Measurements from ENCODE around the gene CGA.

The CGA gene

DNA sequence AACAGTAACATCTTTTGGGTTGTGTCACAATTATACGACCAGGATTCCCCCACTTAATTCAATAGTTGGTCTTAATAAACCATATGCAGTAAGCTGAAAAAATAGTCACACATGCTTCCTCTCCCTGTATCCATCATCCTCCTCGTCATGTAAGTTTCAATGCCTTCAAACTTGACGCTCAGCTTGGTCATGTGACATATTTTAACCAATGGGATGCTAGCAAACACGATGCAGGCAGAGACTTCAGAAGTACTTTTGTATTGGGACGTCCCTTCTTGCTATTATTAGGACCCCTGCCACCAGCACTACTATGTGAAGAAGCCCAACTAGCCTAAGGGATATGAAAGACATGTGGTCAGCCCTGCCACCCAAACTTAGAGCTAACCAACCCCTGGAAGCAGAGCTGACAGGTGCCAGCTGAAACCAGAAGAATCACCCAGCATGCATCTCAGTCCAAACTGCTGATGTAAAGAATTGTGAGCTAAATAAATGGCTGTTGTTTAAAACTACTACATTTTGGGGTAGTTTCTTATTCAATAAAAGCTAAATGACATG lies 49.3 kb downstream of the CGA start:
- Histone ChIP-seq H3K27ac (ENCODE audit: extremely low read depth, low read depth, low read length) (no peak overlapping the region), H3K9me3 (ENCODE audit: control insufficient read depth, insufficient read depth, low read depth, low read length) (no peaks in the 10 kb centered on the region), H3K4me3 (ENCODE audit: low read depth, low read length) (no peak overlapping the region), H3K36me3 (ENCODE audit: control insufficient read depth in 2 of 2, insufficient read depth in 1 of 2, low read length in 2 of 2) (no peaks in the 10 kb centered on the region), H3K4me1 (ENCODE audit: control insufficient read depth, insufficient read depth, low read length) (no peaks in the 10 kb centered on the region)
- TF ChIP-seq ZNF335 (tag by site-specific recombination; conservative IDR thresholded peaks at IDR 0.05): peak; percentile 37
- TF ChIP-seq, protein P1, sequence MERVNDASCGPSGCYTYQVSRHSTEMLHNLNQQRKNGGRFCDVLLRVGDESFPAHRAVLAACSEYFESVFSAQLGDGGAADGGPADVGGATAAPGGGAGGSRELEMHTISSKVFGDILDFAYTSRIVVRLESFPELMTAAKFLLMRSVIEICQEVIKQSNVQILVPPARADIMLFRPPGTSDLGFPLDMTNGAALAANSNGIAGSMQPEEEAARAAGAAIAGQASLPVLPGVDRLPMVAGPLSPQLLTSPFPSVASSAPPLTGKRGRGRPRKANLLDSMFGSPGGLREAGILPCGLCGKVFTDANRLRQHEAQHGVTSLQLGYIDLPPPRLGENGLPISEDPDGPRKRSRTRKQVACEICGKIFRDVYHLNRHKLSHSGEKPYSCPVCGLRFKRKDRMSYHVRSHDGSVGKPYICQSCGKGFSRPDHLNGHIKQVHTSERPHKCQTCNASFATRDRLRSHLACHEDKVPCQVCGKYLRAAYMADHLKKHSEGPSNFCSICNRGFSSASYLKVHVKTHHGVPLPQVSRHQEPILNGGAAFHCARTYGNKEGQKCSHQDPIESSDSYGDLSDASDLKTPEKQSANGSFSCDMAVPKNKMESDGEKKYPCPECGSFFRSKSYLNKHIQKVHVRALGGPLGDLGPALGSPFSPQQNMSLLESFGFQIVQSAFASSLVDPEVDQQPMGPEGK (tag by site-specific recombination; IDR thresholded peaks at IDR 0.05): no peak
- ChIA-PET POLR2A (no interaction called here), CTCF (interaction anchor here (0.6 to 0.7 kb wide), 2 partner anchors 17 to 29 kb away, joined by 3 to 5 read pairs; no protein-coding TSS in a partner anchor)

DNA sequence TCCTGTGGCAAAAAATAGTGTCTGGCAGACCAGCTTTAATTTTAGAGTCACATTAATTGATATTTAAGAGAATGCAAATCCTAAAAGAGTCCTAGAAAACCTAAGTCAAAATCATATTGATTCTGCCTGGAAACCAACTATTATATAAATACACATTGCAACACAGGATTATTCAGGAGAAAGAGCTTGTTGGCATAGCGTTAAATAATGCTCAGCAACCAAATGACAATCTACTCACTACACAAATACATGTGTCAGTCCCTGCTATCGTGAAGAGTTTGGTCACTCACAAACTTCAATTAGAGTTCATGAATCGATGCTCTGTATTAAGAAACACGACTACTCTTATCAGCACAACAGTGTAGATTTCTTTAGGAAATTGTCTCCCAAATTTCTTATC lies 54.2 kb downstream of the CGA start:
- no peak overlapping the region for H3K27ac ChIP-seq (ENCODE audit: extremely low read depth, low read depth, low read length)
- H3K4me1 ChIP-seq (ENCODE audit: control insufficient read depth, insufficient read depth, low read length): no peaks in the 10 kb centered on the region
- no peak for TF ChIP-seq TRIM28 (IDR thresholded peaks at IDR 0.05; ENCODE audit: borderline replicate concordance, low read length)
- TF ChIP-seq, protein P1 (tag by site-specific recombination; IDR thresholded peaks at IDR 0.05): no peak
- TF ChIP-seq ZNF266 (tag by site-specific recombination; IDR thresholded peaks at IDR 0.05; ENCODE audit: low read depth): no peak
- TF ChIP-seq, protein P2, sequence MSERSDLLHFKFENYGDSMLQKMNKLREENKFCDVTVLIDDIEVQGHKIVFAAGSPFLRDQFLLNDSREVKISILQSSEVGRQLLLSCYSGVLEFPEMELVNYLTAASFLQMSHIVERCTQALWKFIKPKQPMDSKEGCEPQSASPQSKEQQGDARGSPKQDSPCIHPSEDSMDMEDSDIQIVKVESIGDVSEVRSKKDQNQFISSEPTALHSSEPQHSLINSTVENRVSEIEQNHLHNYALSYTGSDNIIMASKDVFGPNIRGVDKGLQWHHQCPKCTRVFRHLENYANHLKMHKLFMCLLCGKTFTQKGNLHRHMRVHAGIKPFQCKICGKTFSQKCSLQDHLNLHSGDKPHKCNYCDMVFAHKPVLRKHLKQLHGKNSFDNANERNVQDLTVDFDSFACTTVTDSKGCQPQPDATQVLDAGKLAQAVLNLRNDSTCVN (tag by site-specific recombination; optimal IDR thresholded peaks at IDR 0.05): no peak
- no peak for TF ChIP-seq MZF1 (tag by site-specific recombination; IDR thresholded peaks at IDR 0.05; ENCODE audit: borderline replicate concordance)
- H3K36me3 ChIP-seq (ENCODE audit: control insufficient read depth in 2 of 2, insufficient read depth in 1 of 2, low read length in 2 of 2): no peaks in the 10 kb centered on the region
- CTCF ChIA-PET: no interaction called here
- POLR2A ChIA-PET: no interaction called here
- no peaks in the 10 kb centered on the region for H3K9me3 ChIP-seq (ENCODE audit: control insufficient read depth, insufficient read depth, low read depth, low read length)
- H3K4me3 ChIP-seq (ENCODE audit: low read depth, low read length): no peak overlapping the region
